ENCODE data around the gene CYB5RL.

DNA sequence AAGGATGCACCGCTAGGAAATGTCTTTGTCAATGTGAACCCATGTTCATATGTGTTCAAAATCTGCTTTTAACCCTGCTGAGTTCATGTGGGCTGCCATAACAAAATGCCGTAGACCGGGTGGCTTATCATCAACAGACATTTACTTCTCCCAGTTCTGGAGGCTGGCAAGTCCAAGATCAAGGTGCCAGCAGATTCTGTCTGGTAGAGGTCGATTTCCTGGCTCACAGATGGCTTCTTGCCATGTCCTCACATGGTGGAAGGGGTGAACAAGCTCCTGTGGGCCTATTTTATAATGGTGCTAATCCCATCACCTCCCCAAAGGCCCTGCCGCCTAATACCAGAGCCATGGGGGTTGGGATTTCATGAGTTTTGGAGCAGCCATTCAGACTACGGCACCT lies 42.4 kb downstream of the CYB5RL start:
- TF ChIP-seq, protein P1, sequence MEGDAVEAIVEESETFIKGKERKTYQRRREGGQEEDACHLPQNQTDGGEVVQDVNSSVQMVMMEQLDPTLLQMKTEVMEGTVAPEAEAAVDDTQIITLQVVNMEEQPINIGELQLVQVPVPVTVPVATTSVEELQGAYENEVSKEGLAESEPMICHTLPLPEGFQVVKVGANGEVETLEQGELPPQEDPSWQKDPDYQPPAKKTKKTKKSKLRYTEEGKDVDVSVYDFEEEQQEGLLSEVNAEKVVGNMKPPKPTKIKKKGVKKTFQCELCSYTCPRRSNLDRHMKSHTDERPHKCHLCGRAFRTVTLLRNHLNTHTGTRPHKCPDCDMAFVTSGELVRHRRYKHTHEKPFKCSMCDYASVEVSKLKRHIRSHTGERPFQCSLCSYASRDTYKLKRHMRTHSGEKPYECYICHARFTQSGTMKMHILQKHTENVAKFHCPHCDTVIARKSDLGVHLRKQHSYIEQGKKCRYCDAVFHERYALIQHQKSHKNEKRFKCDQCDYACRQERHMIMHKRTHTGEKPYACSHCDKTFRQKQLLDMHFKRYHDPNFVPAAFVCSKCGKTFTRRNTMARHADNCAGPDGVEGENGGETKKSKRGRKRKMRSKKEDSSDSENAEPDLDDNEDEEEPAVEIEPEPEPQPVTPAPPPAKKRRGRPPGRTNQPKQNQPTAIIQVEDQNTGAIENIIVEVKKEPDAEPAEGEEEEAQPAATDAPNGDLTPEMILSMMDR (IDR thresholded peaks at IDR 0.05; ENCODE audit: poor library complexity), result no peak
- no peak for TF ChIP-seq EZH2 (IDR thresholded peaks at IDR 0.05; ENCODE audit: borderline replicate concordance)
- no peak for TF ChIP-seq EZH2phosphoT487 (IDR thresholded peaks at IDR 0.05; ENCODE audit: low read depth, severe bottlenecking, unreplicated experiment)
